Choroid plexus epithelial cell (primary cell): Measurements from ENCODE around the gene GDF7.

ENCODE experiments used
- DNase-seq: peaks from one replicate; pipeline ENCODE4 v3.0.0-alpha.2; 2010; ENCODE audit warnings: low read depth
- H3K4me3 ChIP-seq: 2 replicates; pipeline ENCODE4 v1.5.1; 2011; ENCODE audit warnings: low read depth, mild to moderate bottlenecking, control low read depth, low read length, moderate library complexity
- CTCF ChIP-seq: conservative IDR thresholded peaks from 2 replicates; pipeline ENCODE4 v1.5.1; 2011; ENCODE audit warnings: low read depth, mild to moderate bottlenecking, control low read depth, inconsistent platforms, low read length, moderate library complexity

The GDF7 gene

DNA sequence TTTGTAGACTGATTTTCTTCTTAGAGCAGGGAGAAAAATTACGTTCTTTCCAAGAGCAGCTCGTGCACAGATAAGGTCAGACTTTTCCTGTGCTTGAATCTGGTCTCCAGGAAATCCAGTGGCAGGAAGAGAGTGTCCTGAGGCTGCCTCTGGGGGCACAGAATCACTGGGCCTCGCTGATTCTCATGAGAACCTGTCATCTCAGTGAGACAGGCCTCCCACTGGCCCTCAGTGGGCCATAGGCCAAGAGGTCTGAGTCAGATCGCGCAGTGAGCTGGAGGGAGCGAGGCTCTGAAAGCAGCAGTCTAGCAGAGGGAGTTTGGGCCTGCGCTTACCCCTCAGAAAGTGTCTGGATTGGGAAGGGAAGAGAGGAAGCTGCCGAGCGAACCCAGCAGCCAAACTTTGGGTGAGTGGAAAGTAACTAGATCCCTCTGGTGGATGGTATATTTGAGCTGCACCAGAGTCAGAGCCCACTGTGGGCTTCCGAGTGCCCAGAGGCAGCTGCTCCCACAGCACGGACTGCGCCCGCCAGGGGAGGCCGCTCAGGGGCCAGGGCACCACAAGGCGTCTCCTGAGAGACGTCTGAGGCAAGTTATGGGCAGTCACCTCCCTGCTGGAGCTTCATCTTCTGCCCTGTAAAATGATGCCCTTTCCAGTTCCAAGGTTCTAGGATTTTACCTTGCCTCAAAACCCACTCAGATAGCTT, 8.2 kb downstream of the GDF7 start:
- DNase-seq: peak; percentile 76
- H3K4me3 ChIP-seq: no peak overlapping the region
- peak; percentile 5 for TF ChIP-seq CTCF

DNA sequence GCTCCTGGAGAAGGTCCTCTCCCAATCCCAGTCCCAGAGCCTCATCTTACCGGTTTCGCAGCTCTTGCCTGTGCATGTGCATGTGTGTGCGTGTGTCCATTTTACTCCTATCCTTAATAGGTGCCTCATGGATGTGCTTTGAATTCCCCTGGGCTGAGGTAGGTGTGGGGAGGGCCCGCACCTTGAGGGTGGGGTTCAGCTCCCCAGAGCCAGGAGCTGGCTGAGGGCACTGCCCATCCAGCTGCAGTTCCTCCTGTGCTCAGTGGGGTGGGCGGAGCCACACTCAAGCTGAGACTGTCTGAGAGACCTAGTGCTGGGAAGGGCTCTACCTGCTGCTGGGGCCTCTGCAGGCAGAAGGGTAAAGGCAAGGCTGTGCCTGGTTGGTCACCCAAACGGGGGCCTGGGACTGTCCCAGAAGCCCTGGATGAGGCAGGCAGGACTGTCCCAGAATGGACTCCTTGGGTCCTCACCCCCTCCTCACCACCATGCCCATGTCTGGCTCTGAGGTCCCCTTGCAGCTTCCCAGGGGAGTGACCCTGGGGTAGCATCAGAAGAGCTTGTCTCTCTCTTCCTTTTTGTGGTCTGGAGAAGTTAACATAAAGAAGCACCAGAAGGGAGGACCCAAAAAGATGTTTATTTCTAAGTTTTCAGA, 8.9 kb downstream of the GDF7 start:
- no peak for DNase-seq
- no peak for TF ChIP-seq CTCF
- no peak overlapping the region for H3K4me3 ChIP-seq

DNA sequence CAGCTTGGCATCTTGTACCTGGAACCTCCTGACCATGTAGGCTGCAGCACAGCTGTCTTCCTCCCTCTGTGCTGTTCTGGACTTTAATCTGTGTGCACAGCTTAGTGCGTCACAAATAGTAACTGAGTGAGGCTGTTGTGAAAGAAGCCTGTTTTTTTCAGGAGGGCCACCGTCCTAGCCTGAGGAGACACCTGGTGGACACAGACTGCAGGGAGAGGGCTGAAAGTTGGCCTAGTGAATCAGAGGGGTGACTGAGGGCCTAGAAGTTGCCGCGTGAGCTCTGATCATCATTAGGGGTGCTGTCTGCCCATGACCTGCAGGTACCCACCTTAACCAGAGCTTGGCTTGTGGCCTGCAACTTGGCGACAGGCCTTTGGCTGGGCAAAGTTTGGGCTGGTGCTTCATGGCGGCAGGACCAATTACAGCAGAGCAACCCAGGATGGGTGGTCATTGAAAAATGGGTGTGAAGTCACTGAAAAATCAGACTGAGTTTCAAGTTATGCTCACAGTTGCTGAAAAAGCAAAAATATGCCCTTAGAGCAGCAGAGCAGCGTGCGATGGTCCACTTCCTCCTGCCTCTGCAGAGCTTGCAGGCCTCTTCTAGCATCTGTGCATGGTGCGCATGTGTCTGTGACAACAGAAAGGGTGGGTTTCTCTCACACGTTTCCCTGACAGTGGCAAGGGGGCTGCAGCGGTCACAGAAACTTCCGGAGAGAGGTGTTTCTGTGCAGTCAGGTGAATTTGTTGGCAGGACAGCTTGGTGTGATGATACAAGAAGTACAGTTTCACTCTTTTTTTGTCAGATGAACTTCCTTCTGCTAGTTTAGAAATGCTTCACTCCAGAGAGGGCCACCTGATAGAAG, 9.6 kb downstream of the GDF7 start:
- no peak for TF ChIP-seq CTCF
- no peak for DNase-seq
- no peak overlapping the region for H3K4me3 ChIP-seq

GRCh38 chr2:20677301-20678085, 10.5 kb downstream of the GDF7 start:
- H3K4me3 ChIP-seq: no peak overlapping the region
- TF ChIP-seq CTCF: peak; percentile 36
- no peak for DNase-seq

GRCh38 chr2:20678086-20678395, 11.1 kb downstream of the GDF7 start:
- TF ChIP-seq CTCF: no peak
- no peak for DNase-seq
- H3K4me3 ChIP-seq: no peak overlapping the region

DNA sequence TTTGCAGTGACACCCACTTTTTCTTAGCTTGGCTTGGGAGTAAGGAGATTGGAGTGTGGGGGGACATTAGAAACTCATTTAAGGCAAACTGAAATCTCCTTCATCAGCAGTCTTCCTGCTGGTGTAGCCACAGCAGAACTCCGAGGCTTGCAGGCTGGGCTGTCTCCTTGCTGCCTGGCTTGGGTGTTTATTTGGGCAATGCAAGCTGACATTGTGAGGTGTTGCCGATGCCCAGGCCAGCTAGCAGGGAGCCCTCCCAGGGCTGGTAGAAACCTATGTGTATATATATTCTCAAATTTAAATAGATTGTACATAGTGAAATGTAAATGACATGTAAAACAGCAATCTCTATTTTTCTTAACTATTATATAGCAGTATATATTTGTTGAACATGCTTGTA, 11.8 kb downstream of the GDF7 start:
- H3K4me3 ChIP-seq: no peak overlapping the region
- no peak for TF ChIP-seq CTCF
- DNase-seq: no peak
